MM.1S (cell line): ENCODE data around the gene PCED1B.

Source experiments
- DNase-seq: peaks from one replicate; pipeline ENCODE4 v3.0.0-alpha.2; 2015
- H2AFZ ChIP-seq: fragments of 300-600 bp; sonication (generic); 2 replicates; pipeline ENCODE4 v1.6.0; 2016; ENCODE audit warnings: antibody characterized with exemption, low read length
- H3F3A ChIP-seq: fragments of 300-600 bp; sonication (generic); 2 replicates; pipeline ENCODE4 v1.6.1; 2016; ENCODE audit warnings: mild to moderate bottlenecking, antibody characterized with exemption, low read length, moderate library complexity, mixed read lengths; ENCODE audit not compliant: insufficient read depth
- H3K27ac ChIP-seq: fragments of 300-600 bp; sonication (generic); 2 replicates; pipeline ENCODE4 v1.5.1; 2016; ENCODE audit warnings: mild to moderate bottlenecking, low read length
- H3K27me3 ChIP-seq: fragments of 300-600 bp; sonication (generic); replicated peaks from 2 replicates; pipeline ENCODE4 v1.6.0; 2016; ENCODE audit warnings: low read length; ENCODE audit not compliant: insufficient read depth
- H3K36me3 ChIP-seq: fragments of 300-600 bp; sonication (generic); replicated peaks from 2 replicates; pipeline ENCODE4 v1.6.1; 2016; ENCODE audit warnings: mild to moderate bottlenecking, low read length, mixed read lengths; ENCODE audit not compliant: insufficient read depth
- H3K4me1 ChIP-seq: fragments of 300-600 bp; sonication (generic); 2 replicates; pipeline ENCODE4 v1.6.1; 2016; ENCODE audit warnings: low read length, mixed read lengths
- H3K4me2 ChIP-seq: fragments of 300-600 bp; sonication (generic); 2 replicates; pipeline ENCODE4 v1.6.0; 2016; ENCODE audit warnings: low read depth, low read length
- H3K4me3 ChIP-seq: fragments of 300-600 bp; sonication (generic); 2 replicates; pipeline ENCODE4 v1.5.1; 2016; ENCODE audit warnings: low read length, mixed read lengths
- H3K79me2 ChIP-seq: fragments of 300-600 bp; sonication (generic); 2 replicates; pipeline ENCODE4 v1.6.1; 2016; ENCODE audit warnings: mixed run types, low read length, mixed read lengths
- H3K9ac ChIP-seq: fragments of 300-600 bp; sonication (generic); 2 replicates; pipeline ENCODE4 v1.6.1; 2016; ENCODE audit warnings: low read length, mixed read lengths
- H3K9me2 ChIP-seq: fragments of 300-600 bp; sonication (generic); replicated peaks from 2 replicates; pipeline ENCODE4 v1.6.1; 2016; ENCODE audit warnings: mild to moderate bottlenecking, low read length, mixed read lengths; ENCODE audit not compliant: insufficient read depth
- H3K9me3 ChIP-seq: fragments of 300-600 bp; sonication (generic); replicated peaks from 2 replicates; pipeline ENCODE4 v1.6.1; 2016; ENCODE audit warnings: mild to moderate bottlenecking, low read length, mixed read lengths; ENCODE audit not compliant: insufficient read depth
- H4K20me1 ChIP-seq: fragments of 300-600 bp; sonication (generic); 2 replicates; pipeline ENCODE4 v1.6.1; 2016; ENCODE audit warnings: mild to moderate bottlenecking, low read length, moderate library complexity, mixed read lengths; ENCODE audit not compliant: insufficient read depth
- EZH2 ChIP-seq: fragments of 300-600 bp; sonication (generic); optimal IDR thresholded peaks from 2 replicates; pipeline ENCODE3; 2017; ENCODE audit warnings: low read depth, mild to moderate bottlenecking, antibody characterized with exemption, low read length, mixed read lengths
- EZH2phosphoT487 ChIP-seq: fragments of 300-600 bp; sonication (generic); IDR thresholded peaks from 2 replicates; pipeline ENCODE4 v1.6.1; 2018; ENCODE audit warnings: antibody characterized with exemption, low read length
- TF ChIP-seq, protein P1 (sequence below): fragments of 300-600 bp; sonication (generic); IDR thresholded peaks from 2 replicates; pipeline ENCODE4 v1.5.1; 2016; ENCODE audit warnings: antibody characterized with exemption, low read length, mixed read lengths

The PCED1B gene

DNA sequence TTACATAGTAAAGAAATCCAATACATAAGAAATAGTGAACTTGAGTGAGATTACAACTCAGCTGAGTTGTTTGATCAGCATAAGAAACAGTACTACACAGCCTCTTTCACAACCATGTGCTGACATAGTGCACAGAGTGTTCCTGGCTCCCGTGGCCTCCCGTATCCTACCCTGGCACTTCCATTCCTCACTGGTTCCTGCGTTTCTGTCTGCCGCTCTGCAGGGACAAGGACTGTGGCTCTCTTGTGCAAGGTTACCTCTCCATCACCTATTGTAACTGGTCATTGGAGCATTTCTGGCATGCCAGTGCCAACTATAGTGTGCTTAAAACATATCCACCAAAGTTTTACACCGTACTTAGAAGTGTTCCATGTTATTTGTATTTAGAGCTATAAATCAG is 46.3 kb upstream of the PCED1B start:
- DNase-seq = no peak
- Histone ChIP-seq H3K9ac (no peak overlapping the region), H3K27me3 (no peaks in the 10 kb centered on the region), H3K79me2 (no peaks in the 10 kb centered on the region), H3K9me2 (no peaks in the 10 kb centered on the region), H3K4me2 (no peak overlapping the region), H4K20me1 (no peaks in the 10 kb centered on the region), H2AFZ (no peak overlapping the region), H3K4me1 (peaks cover 10% of the 10 kb centered on the region; the same call in 1 of the 2 replicates), H3K9me3 (no peaks in the 10 kb centered on the region), H3K4me3 (no peak overlapping the region), H3K27ac (no peak overlapping the region), H3K36me3 (no peaks in the 10 kb centered on the region), H3F3A (no peaks in the 10 kb centered on the region)
- TF ChIP-seq EZH2phosphoT487 (no peak), EZH2 (no peak)
- TF ChIP-seq, protein P1, sequence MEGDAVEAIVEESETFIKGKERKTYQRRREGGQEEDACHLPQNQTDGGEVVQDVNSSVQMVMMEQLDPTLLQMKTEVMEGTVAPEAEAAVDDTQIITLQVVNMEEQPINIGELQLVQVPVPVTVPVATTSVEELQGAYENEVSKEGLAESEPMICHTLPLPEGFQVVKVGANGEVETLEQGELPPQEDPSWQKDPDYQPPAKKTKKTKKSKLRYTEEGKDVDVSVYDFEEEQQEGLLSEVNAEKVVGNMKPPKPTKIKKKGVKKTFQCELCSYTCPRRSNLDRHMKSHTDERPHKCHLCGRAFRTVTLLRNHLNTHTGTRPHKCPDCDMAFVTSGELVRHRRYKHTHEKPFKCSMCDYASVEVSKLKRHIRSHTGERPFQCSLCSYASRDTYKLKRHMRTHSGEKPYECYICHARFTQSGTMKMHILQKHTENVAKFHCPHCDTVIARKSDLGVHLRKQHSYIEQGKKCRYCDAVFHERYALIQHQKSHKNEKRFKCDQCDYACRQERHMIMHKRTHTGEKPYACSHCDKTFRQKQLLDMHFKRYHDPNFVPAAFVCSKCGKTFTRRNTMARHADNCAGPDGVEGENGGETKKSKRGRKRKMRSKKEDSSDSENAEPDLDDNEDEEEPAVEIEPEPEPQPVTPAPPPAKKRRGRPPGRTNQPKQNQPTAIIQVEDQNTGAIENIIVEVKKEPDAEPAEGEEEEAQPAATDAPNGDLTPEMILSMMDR = no peak

- Histone ChIP-seq H3K36me3 (no peaks in the 10 kb centered on the region), H3F3A (no peaks in the 10 kb centered on the region), H3K4me2 (no peak overlapping the region), H3K4me3 (no peak overlapping the region), H3K4me1 (peaks cover 10% of the 10 kb centered on the region; the same call in 1 of the 2 replicates), H3K27me3 (no peaks in the 10 kb centered on the region), H3K9me3 (no peaks in the 10 kb centered on the region), H3K27ac (no peak overlapping the region), H2AFZ (no peak overlapping the region), H4K20me1 (no peaks in the 10 kb centered on the region), H3K9me2 (no peaks in the 10 kb centered on the region), H3K9ac (no peak overlapping the region), H3K79me2 (no peaks in the 10 kb centered on the region)
- no peak for TF ChIP-seq EZH2
- TF ChIP-seq, protein P1 = no peak
- no peak for TF ChIP-seq EZH2phosphoT487
- DNase-seq = no peak
Observed at GRCh38 chr12:47033789-47034555, 45.4 kb upstream of the PCED1B start.

GRCh38 chr12:47034661-47035060 is 44.8 kb upstream of the PCED1B start:
- Histone ChIP-seq H3K36me3 (no peaks in the 10 kb centered on the region), H3K9me2 (no peaks in the 10 kb centered on the region), H4K20me1 (no peaks in the 10 kb centered on the region), H3K9ac (no peak overlapping the region), H3K4me3 (no peak overlapping the region), H3K4me1 (peaks cover 10% of the 10 kb centered on the region; the same call in 1 of the 2 replicates), H3F3A (no peaks in the 10 kb centered on the region), H3K4me2 (no peak overlapping the region), H3K27me3 (no peaks in the 10 kb centered on the region), H3K9me3 (no peaks in the 10 kb centered on the region), H3K79me2 (no peaks in the 10 kb centered on the region), H2AFZ (no peak overlapping the region), H3K27ac (no peak overlapping the region)
- DNase-seq = no peak
- TF ChIP-seq, protein P1 = no peak
- TF ChIP-seq EZH2phosphoT487 = no peak
- TF ChIP-seq EZH2 = no peak
